ENCODE measurements around the gene TBCD.
"Not testable (repeated sequence)": the region's sequence is repeated elsewhere in the genome, so short reads cannot be mapped to it uniquely, and the experiment has no call there.

The TBCD gene

GRCh38 chr17:82729479-82730260 lies 22.2 kb upstream of the TBCD start:
- no peak for DNase-seq

DNA sequence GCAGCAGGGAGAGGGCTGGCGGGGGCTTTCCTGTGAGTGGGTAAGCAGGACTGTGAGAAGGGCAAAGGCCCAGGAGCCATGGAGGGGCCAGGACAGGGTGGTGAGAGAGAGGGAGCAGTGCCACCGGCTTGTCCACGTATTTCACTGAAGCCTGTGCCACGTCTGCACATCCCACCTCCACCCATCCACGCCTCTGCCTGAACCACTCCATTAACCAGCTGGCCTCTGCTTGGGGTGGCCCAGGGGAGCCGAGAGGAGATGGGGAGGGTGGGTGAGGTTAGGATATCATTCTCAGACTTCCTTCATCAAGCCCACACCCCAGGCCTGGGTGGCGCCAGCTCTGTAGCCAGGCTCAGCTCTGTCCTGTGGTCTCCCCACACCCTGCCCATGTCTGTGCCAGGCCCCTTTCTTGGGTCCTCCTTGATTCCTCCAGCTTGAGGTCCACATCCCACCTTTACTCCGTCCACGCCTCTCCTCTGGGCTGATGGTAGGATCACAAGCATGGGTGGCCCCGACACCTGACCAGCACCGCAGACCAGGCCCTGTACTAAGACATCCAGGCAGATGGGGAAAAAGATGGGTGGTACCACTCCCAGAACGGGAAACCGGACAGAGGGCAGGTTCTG lies 19.6 kb upstream of the TBCD start:
- DNase-seq = no peak

GRCh38 chr17:82734987-82735866 lies 16.6 kb upstream of the TBCD start, which contains the start of gene FN3K:
Gene FN3K, plus strand, starts transcription at chr17:82735615. Its CDS starts 22 bp downstream, at chr17:82735637.
- DNase-seq = peak; percentile 27

GRCh38 chr17:82736511-82737185 lies 15.2 kb upstream of the TBCD start:
- no peak for DNase-seq

DNA sequence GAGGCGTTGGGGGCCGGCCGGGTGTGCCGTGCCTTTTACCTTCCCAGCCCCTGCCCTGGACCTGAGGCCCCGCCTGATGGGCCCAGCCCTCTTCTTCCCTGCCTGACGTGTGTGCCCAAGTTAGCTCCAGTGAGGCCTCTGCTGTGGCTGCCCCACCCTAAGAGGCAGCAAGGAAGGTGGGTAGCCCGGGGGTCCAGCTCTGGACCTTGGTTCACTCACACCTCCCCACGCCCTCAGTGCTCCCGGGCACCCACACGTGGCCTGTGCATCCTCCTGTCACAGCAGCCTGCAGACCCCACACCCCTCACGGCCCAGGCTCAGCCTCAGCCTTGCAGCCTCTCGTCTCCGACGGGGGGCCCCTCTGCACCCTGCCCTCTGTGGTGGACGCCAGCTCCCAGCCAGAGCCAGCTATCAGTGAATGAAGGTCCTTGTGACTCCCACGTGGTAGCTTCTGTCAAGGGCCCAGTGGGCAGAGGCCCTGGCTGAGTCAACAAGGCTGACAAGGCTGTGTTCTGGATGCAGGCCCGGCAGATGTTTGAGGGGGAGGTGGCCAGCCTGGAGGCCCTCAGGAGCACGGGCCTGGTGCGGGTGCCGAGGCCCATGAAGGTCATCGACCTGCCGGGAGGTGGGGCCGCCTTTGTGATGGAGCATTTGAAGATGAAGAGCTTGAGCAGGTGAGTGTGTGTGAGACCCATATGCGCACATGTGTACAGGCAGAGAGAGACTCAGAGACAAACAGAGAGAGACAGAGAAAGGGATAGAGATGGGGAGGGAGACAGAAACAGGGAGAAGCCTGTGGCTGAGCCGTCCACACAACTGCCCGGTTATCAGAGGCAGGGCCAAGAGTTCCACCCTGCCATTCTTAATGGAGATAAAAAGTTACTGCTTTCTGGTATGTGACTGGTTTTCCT lies 13.6 kb upstream of the TBCD start:
- no peak for DNase-seq

- no peak for DNase-seq
These were observed 10.7 kb upstream of the TBCD start for GRCh38 chr17:82740906-82741759.

GRCh38 chr17:82743344-82744219 lies 8.3 kb upstream of the TBCD start:
- DNase-seq = no peak

DNA sequence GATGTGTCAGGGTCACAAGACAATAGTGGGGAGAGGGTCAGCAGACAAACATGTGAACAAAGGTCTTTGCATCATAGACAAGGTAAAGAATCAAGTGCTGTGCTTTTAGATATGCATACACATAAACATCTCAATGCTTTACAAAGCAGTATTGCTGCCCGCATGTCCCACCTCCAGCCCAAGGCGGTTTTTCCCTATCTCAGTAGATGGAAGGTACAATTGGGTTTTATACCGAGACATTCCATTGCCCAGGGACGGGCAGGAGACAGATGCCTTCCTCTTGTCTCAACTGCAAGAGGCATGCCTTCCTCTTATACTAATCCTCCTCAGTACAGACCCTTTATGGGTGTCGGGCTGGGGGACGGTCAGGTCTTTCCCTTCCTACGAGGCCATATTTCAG lies 7.1 kb upstream of the TBCD start:
- DNase-seq = not testable (repeated sequence)

DNA sequence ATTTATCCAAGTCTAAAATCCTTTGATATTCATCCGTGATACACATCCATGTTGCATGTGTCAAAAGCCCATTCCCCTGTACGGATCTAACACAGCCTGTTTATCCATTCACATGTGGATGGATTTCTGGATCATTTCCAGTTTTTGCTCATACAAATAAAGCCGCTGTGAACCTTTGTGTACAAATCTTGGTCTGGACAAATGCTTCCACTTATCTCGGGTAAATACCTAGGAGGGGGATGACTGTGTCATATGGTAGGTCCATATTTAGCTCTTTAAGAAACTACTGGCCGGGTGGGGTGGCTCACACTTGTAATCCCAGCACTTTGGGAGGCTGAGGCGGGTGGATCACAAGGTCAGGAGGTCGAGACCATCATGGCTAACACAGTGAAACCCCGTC lies 6.3 kb upstream of the TBCD start:
- no peak for DNase-seq

GRCh38 chr17:82748756-82749155 lies 3.1 kb upstream of the TBCD start:
- DNase-seq = no peak

GRCh38 chr17:82750241-82750908 lies 1.5 kb upstream of the TBCD start:
- DNase-seq = no peak

DNA sequence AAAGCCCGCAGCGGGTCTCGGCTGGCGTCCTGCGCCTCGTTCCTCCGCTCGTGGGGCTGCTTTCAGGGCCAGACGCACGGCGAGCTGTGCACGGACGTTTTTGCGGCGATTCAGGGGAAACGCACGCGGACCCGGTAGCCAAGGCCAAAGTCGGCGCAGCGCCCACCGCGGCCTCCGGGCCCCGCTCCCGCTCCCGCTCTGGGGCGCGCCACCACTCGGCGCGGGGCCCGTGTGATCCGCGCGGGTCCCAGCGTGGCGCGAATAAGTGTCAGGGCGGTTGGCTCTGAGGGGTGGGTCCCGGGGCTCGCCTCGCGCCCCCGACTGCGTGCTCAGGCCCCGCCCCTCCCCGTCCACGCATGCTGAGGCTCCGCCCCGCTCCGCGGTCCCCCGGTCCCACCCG lies 694 bp upstream of the TBCD start:
- DNase-seq = no peak

GRCh38 chr17:82752371-82753200 lies 721 bp downstream of the TBCD start:
- no peak for DNase-seq

- DNase-seq = no peak
These were observed 1.3 kb downstream of the TBCD start for GRCh38 chr17:82753201-82753464.

- DNase-seq = no peak
These were observed 2.7 kb downstream of the TBCD start for GRCh38 chr17:82754297-82755208.

DNA sequence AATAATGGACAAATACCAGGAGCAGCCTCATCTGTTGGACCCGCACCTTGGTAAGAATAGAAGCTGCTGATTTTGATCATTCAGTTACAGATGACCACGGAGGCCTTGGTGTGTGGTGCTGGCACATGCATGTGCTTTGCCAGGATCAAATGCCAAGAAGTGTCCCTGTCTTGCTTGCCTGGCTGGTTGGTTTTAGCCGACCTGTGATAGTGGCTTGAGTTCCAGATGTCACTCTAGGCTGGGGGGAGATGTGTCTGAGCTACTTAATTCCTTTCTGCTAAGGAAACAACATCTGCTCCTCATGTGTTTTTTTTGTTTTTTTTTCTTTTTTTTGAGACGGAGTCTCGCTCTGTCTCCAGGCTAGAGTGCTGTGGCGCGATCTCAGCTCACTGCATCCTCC lies 4.3 kb downstream of the TBCD start:
- DNase-seq = no peak

GRCh38 chr17:82765371-82765770 lies 13.5 kb downstream of the TBCD start:
- no peak for DNase-seq
